NCI-H2029 treated with DMSO at 0.1 percent for 48 hours (cell line): ENCODE measurements around the gene PITRM1.

ENCODE experiments used
- DNase-seq: peaks from one replicate; lab custom pipeline; 2025; lab: John Stamatoyannopoulos, UW

The PITRM1 gene

DNA sequence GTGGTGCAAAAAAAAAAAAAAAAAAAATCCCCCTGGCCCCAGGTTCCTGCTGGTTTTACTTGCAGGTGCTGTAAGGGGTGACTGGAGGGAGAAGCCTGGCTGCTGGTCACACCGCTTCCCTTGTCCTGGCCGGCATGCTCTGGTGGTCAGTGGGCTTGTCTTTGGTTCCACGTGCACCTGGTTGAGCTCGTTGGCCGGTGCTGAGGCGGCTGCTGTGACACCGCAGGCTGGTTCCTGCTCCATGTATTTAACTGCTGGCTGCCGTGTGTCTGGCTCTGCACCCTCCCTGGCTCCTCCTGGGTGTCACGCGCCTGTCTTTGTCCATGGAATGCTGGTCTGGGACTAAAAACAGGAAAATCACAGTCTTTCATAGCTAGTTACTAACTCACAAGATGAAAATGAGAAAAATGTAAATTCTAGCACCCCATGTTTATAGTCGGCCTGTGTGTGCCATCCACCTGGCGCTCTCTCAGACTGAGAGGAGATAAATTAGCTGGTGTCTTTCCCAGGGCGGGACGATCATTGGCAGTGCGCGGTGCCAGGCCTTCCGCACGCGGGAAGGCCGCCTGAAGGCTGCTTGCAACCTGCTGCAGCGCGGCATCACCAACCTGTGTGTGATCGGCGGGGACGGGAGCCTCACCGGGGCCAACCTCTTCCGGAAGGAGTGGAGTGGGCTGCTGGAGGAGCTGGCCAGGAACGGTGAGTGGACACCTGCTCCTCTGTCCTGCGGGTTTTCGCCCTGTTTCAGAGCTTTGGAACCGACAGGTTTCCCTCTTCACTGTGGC is 71.5 kb downstream of the PITRM1 start:
- DNase-seq = no peak

DNA sequence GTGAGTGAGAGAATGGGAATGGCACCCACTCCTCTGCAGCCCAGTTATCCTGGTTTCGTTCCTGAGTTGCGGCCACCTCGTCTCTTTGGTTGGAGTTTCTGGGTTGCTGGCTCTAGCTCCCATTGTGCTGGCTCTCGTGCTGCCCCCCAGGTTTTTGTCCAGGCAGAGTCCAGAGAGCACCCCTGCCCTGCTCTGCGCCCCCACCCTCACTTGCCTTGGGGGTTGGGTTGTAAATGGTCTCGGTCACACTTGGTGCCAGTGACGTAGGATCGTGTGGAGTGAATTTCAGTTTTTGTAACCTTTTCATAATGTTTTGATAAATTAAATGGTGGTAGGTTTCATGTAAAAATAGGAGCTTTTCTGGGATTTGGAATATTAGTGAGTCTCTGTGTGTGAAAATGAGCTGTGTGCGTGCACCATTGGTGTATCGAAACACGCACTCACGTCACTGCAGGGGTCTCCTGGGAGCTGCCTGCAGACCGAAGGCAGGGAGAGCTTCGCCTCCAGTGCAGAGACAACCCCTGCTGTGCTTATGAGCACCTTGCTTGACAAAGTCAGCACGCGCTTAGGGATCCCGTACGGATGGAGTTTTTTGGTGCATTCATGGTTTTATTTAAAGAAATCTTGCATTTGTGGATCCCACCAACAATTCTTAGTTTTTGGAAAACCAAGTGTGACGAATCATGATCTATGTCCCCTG is 72.3 kb downstream of the PITRM1 start:
- DNase-seq = no peak

GRCh38 chr10:3099291-3100092 is 73.1 kb downstream of the PITRM1 start:
- DNase-seq = no peak

GRCh38 chr10:3098689-3099088 is 73.9 kb downstream of the PITRM1 start:
- DNase-seq = no peak

DNA sequence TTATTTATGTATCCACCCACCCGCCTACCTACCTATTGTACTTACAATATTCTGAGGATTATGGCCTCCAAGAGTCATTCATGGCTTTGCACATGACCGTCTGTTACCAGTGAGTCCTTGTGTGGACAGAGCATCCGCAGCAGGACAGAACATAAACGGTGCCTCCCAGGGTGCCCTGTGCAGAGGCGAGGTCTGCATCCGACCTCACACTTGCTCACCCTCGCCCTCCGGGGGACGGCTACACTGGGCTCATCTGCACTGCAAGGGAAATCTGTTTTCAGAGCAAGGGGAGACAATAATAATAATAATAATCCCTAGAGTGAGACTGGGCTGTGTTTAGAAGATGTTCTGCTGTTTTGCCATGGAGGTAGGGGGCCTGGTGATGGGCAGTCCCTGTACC is 75.4 kb downstream of the PITRM1 start:
- DNase-seq = no peak

- no peak for DNase-seq
Measured at GRCh38 chr10:3096149-3096548, 76.4 kb downstream of the PITRM1 start.

- DNase-seq = no peak
Measured at GRCh38 chr10:3095373-3096139, 77.0 kb downstream of the PITRM1 start.

DNA sequence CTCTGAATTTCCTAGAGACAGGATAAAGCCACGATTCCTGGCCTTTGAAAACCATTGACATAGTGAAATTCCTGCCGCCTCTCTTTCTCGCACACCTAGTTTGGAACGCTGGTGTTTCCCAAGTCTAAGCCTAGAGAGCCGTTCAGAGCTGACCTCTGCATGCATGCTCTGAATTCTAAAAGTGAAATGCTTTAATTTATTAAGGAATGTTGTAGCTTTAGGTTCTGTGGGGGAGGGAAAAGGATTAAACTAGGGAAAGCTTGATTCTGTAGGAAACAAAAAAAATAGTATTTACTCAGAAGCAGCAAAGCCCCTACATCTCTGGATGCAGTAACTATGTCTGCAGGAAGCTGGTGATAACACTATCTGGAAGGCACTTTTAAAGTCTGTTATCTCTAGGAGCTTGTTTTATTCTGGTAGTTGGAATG is 78.0 kb downstream of the PITRM1 start:
- no peak for DNase-seq

- DNase-seq = no peak
Measured at GRCh38 chr10:3093996-3094395, 78.6 kb downstream of the PITRM1 start.

DNA sequence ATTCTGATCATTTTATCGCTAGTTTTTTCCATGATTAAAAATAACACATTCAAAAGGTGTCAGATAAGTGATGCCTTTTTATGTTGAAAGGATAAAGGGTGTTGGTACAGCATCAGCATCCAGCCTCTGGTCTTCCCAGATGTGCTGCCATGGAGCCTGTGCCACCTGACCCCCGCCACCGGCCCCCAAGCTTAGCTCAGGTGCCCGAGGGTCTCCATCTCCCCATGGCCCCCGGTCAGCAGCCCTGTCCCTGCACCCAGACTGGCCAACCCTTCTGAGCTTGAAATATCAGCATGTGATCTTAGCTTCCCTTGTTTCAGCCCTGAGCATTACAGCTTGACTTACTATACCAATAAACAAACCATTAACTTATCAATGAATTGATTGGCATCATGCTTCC is 80.7 kb downstream of the PITRM1 start:
- no peak for DNase-seq

DNA sequence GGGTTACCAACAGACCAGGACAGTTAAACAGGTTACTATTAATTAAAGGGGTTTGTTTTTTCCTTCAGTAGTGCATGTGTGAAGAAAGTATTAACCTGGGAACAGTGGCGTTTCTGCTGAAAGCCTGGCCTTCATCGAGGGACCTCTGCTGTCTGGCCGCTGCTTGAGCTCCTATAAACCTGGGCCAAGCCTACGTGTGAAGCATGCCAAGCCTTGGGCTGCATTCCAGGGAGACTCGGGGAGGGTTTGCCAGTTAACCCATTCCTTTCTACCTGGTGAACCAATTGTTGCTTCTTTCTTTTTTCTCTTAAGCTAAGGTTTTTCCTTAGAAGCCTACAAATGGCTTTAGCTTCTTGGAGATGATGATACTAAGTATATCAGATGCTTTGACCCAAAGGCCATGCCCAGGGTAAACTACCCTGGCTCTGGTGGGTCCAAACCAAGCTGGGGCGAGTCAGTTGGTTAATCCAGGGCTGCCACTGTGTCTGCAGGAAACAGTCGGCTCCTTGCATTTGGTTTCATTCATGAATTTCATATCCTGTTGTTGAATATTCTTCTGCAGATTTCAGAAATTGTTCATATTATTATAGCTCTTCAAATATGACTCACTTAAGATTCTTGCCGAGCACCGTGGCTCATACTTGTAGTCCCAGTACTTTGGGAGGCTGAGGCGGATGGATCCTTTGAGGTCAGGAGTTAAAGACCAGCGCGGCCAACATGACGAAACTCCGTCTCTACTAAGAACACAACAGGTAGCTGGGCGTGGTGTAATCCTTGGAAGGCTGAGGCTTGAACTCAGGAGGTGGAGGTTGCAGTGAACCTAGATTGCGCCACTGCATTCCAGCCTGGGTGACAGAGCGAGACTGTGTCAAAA is 81.4 kb downstream of the PITRM1 start:
- peak; percentile 66 for DNase-seq

- DNase-seq = no peak
Measured at GRCh38 chr10:3090388-3090787, 82.2 kb downstream of the PITRM1 start.
